22Rv1 (cell line): Measurements from ENCODE around the gene SND1.

Source experiments
- H3K27ac ChIP-seq: fragments of 450-650 bp; 2 replicates; pipeline ENCODE4 v1.5.1; 2017
- CTCF ChIP-seq: fragments of 450-650 bp; IDR thresholded peaks from 2 replicates; pipeline ENCODE4 v1.5.1; 2017; ENCODE audit warnings: mild to moderate bottlenecking
- ZFX ChIP-seq: fragments of 450-650 bp; IDR thresholded peaks from 2 replicates; pipeline ENCODE4 v1.6.1; 2017; ENCODE audit warnings: antibody characterized with exemption, borderline replicate concordance

The SND1 gene

GRCh38 chr7:128121711-128122530, 469.9 kb downstream of the SND1 start:
- H3K27ac ChIP-seq, result no peak overlapping the region
- TF ChIP-seq CTCF, result no peak
- no peak for TF ChIP-seq ZFX

DNA sequence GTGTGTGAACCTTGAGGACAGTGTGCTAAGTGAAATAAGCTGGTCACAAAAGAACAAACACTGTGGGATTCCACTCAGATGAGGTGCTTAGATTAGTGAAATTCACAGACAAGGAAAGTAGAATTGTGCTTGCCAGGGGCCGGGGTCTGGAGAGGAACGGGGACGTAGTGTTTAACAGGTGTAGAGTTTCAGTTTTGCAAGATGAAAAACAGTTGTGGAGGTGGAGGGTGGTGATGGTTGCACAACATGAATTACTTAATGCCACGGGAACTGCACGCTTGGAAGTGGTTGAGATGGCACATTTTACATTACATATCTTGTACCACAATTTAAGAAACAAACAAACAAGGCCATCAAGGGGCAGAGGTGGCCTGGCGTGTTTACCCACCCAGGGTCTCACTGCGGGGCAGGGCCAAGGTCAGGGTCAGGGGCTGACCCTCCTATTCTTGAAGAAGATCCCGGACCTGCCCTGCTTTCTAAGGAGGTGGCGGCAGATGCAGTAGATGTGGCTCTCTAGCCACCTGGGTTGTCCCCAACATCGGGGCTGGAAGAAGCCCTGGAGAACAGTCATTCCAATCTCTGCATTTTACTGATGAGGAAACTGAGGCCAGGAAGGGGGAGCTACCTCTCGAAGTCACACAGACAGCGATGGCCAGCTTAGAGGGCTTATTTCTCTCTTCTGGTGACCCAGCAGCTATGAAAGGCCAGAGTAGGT, 470.7 kb downstream of the SND1 start:
- H3K27ac ChIP-seq, result no peak overlapping the region
- TF ChIP-seq ZFX, result no peak
- no peak for TF ChIP-seq CTCF

- no peak overlapping the region for H3K27ac ChIP-seq
- TF ChIP-seq CTCF (no peak), ZFX (no peak)
These were observed 471.5 kb downstream of the SND1 start for GRCh38 chr7:128123291-128124037.

GRCh38 chr7:128124786-128125185, 472.8 kb downstream of the SND1 start:
- TF ChIP-seq ZFX (no peak), CTCF (no peak)
- no peak overlapping the region for H3K27ac ChIP-seq

DNA sequence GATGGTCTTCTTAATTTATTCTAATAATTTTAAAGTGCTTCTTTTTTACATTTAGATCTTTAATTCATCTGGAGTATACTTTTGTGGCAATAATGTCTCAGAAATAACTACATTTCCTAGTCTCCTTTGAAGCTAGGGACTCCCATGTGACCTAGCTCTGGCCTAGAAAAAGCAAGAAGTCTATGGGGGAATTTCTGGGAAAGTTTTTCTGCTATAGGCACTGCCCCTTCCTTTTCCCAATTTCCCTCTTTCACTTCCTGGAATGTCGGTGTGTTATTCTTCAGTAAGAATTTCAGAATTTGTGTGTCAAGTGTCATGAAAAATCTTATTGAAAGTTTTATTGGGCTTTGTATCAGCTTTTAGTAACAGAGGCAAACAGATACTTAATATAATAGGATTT, 473.8 kb downstream of the SND1 start:
- TF ChIP-seq CTCF (no peak), ZFX (no peak)
- H3K27ac ChIP-seq, result no peak overlapping the region

- H3K27ac ChIP-seq, result no peak overlapping the region
- TF ChIP-seq ZFX, result no peak
- TF ChIP-seq CTCF, result no peak
These were observed 476.4 kb downstream of the SND1 start for GRCh38 chr7:128128401-128128800.
